Measurements from ENCODE around the gene VAV3.

The VAV3 gene

DNA sequence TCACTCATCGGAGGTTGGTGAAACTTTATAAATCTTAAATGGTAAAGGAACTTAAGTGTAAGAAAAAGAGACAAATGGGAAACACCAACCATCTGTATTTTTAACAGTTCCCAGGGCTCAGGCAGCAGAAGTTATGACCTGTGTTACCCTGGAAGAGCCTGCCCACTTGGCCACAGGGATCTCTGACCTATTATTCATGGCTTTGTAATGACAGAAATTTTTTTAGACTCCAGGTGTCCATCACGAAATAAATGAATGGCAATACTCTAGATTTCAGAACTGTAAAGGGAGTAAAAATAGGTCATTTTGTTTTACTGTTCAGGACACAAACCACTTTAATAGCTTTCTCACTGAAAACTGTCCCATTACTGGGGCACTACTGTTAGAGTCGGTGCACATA, 389.8 kb downstream of the VAV3 start:
- no peak for DNase-seq (ENCODE audit: low read depth)

DNA sequence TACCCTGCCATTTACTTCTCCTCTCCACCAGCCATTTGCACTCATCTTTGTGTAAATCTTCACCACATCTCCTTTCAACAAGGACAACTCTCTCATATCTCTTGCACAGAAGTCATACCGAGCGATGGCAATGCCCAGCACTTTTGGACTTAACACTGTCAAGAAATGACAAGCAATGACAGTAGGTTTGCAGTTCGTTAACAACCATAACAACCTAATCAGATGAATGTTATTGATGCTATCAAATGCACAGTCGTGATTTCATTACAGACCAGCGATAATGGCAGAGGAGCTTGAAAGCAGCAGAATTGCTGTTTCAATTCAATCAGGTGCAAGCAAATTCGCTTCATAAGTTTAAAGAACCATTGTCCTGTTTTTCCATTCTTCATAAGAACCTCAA, 390.9 kb downstream of the VAV3 start:
- DNase-seq (ENCODE audit: low read depth): no peak

DNA sequence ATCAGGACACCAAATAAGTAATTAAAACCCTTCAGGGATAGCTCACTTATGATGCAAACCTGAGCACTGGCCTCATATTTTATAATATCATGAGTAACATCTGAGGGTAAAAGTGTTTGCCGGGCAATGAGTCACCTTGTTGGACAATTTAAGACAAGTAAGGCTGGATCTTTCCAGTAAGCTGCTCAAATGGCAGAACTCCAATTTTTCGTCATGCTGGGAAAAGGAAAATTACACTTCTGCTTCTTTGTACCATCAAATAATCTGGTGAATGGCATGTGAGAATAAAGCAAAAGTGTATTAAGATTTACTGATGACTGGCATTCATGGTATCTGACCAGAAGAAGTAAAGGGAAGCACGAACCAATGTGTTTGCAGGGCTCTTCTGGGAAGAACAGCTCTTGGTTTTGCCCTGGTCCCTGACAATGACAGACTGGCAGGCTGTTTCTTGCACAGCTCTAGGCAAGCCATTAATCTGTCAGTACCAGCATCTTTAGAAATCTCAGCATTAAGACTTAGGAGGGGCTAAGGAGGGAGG, 392.2 kb downstream of the VAV3 start:
- DNase-seq (ENCODE audit: low read depth): peak; percentile 89

DNA sequence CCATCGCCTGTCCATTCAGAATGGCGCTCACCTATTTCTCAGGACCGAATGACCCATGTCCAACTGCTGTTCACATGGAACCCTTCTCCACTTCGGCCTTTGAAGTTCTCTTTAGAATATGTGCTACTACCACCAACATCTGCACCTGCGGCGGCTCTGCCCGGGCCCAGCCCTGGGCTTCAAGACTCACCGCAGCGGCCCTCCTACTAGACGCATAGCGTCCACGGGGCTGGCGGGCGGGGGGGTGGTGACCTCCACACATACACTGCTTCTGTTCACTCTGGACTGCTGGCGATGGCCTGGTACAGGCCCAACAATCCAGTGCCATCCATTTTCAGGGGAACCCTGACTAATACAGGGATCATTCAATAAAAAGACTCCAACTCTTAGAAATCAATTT, 394.2 kb downstream of the VAV3 start:
- no peak for DNase-seq (ENCODE audit: low read depth)

DNA sequence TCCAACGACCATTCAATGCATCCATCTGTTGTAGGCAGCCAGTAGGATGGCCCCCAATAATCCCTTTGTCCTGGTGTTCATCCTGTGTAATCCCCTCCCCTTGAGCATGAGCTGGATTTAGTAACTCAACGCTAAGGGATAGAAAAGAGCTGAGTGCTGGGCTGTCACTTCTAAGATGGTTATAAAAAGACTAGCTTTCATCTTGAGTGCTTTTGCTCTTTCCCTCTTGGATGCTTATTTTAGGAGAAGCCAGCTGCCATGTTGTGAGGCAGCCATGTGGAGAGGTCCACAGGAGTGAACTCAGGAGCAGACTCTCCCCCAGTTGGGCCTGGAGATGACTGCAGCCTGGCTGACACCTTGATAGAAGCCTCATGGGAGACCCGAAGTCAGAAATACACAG, 401.5 kb downstream of the VAV3 start:
- no peak for DNase-seq (ENCODE audit: low read depth)

DNA sequence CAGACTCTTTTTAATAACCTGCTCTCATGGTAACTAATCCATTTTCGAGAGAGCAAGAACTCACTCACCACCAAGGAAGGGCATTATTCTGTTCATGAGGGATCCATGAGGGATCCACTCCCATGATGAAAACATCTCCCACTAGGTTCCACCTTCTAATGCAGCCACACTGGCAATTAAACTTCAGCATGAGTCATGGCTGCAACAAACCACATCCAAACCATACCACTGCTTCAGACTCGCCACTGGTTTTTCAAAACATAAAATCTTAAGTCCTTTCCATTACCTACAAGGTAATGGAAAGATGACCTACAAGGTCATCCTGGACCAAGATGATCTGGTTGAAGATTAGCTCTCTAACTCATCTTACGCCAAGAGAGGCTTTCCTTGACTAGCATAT, 405.1 kb downstream of the VAV3 start:
- no peak for DNase-seq (ENCODE audit: low read depth)

DNA sequence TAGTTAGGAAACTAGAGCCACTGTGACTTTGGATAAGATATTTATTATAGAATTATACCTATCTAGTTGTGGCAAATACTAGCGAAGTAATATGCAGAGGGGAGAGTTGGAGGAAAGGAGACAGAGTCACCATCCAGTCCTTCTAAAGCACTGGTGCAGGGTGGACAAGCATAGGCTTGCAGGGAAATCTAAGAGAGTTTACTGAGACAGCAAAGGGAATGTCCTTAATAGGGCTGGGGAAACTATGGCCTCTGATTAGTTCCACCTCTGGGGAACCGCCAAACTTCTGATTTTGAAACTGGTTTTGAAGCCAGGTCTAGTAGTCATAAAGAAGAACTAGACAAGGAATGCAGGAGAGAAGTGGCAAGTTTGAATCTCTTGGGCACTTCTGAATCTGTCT, 407.9 kb downstream of the VAV3 start:
- no peak for DNase-seq (ENCODE audit: low read depth)

DNA sequence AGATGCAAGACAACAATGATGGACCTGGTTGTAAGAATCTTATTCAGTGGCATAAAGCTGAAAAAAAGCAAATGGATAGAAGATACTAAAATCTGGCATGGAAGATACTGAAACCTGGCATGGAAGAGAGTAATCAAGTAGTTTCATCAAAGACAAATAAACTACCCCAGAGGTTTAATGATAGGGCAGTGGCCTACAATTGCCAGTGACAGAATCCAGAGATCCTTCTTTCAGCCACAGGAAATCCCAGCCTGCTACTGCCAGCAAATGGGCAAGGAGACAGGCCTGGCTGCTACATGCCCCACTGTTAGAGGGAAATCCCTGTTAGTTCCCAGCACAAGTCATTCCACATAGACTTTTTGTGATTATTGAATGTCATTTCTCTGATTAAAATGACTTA, 409.4 kb downstream of the VAV3 start:
- no peak for DNase-seq (ENCODE audit: low read depth)

DNA sequence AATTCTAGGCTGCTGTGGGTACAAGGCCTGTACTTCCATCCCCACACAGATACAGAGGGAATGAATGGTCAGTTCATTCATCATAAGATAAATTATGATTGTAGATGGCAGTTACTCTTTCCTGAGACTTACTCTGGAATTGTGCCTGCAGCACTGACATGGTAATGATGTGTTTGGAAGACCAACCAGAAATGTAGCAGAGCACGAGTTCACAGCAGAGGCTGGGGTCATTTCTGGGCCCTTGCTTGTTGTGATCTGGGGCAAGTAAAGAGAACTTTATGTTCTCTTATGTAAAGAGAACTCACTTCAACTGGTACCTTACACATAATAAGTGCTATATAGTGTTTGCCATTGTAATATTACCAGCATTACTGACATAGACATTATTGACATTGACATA, 412.2 kb downstream of the VAV3 start:
- DNase-seq (ENCODE audit: low read depth): no peak

DNA sequence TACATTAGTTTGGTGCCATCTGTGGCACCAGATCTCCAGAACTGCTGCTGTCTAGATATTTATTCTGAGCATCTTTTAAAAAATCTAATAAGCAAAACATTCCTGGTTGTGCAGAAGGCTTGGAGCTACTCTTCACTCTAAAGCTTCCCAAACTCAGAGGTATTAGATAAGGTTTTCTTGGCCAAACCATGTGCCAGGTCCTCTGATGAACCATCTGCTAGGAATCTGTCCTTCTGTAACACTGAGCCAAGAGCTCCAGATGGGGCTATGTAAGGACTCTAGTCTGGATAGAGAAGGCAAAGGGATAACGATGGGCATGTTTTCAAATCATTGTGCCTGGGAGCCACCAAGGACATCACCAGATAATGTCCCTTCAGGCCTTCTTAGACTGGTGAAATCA, 413.5 kb downstream of the VAV3 start:
- DNase-seq (ENCODE audit: low read depth): no peak

DNA sequence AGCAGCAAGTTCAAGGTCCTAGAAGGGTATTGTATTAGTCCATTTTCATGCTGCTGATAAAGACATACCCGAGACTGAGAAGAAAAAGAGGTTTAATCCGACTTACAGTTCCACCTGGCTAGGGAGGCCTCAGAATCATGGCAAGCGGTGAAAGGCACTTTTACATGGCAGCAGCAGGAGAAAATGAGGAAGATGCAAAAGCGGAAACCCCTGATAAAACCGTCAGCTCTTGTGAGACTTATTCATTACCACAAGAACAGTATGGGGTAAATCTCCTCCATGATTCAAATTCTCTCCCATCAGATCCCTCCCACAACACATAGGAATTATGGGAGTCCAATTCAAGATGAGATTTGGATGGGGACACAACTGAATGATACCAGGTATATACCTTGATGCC, 414.6 kb downstream of the VAV3 start:
- DNase-seq (ENCODE audit: low read depth): no peak

DNA sequence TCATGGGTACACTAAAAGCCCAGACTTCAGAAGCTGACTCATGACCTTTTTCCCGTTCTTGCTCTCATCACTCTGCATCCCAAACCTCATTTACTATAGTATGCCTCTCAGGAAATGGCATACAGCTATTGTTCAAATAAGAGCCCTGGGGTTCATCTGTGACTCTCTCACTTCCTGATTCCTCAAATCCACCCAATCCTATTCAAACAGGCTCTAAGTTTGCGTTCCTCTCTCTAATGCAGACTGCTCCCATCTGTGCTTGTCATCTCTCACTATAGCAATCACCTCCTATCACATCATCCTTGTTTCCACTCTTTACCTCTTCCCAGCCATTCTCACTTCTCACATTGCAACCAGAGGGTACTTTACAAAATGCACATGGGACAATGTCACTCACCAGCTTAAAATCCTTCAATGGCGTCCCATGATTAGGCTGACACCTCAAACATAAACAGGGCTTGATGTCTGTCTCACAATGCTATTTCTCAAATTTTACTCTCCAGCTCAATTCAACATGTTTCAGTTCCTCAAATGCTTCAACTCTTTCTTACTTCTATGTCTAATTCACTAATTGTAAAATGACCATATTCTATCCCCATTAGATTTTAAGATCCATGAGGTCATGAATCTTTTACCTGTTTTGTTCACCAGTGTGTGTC, 415.7 kb downstream of the VAV3 start:
- no peak for DNase-seq (ENCODE audit: low read depth)

DNA sequence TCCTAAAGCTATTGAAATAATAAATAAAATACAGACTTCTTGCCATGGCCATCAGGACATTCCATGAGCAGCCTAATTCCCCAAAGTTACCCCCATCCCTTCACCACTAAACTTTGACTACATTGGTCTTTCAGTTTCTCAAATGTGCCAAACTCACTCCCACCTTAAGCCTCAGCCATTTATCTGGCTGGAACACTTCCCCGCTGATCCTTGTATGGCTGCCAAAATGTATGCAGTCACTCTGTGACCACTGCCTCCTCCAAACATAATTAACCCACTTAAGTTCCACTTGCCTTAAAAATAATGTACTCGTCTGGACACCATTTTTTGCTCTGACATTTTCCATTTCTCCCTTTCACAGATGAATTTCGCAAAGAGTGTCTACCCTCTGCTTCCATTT, 416.7 kb downstream of the VAV3 start:
- DNase-seq (ENCODE audit: low read depth): no peak

DNA sequence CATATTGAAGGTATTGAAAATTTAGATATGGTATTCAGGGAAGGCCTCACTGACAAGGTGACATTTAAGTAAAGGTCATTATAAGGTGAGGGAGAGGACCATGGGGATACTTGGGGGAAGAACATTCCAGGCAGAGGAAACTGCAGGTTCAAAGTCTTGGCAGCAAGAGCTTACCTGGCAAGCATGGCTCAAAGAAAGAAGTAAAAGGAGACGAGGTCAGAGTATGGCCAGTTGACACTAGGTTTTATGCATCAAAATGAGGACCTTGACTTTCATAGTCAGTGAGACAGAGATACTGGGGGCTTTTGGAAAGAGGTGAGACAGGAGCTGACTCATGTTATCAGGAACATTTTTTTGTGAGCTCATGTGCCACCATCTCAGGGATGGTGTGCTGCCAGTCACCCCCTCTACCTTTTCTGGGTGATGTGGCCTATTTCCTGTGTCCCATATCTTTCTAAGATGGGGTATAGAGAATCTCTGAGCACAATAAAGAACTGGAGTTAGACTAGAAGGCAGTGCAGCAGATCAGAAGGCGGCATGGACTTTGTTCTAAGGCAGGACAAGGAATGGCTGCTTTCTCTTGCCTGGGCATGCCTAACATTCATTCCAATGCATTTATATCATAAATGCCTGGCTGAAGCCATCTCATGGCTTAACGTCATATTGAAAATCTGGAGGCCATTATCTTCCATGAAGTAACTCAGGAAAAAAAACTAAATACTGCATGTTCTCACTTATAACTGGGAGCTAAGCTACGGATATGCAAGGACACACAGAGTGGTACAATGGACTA, 417.4 kb downstream of the VAV3 start:
- DNase-seq (ENCODE audit: low read depth): no peak

DNA sequence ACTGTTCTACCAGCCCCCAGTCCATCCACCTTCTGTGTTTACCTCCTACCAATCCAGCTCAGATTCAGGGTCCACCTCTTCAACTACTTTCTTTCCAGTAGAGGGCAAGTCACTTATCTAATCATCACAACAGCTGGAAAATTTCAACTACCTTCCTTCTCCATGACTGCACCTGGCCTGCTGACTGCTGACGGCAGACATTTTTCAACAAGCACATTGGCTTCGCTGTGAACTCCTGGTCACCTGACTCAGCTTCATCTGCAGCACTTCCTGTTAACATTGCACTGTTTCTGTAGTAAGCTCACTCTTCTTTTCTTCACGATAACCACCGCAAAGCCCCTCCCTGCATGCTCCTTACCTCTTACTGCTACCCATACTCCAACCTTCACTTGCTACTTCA, 418.4 kb downstream of the VAV3 start:
- DNase-seq (ENCODE audit: low read depth): no peak

DNA sequence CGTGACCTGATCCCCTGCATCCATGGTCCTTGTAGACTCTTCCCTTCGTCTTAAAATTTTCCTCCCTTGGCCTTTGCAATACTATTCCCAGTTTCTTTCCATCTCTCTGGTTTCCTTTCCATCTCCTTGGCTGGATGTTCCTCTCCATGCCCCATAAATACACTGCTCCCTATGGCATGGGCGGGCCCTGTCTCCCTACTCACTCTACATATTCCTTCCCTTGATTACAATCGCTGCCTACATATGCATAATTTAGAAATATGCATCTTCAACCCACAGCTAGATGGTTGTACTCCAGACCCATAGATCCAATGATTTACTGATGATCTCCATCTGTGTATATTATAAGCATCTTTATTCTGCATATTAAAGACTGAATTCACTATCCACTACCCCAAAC, 419.1 kb downstream of the VAV3 start:
- no peak for DNase-seq (ENCODE audit: low read depth)

DNA sequence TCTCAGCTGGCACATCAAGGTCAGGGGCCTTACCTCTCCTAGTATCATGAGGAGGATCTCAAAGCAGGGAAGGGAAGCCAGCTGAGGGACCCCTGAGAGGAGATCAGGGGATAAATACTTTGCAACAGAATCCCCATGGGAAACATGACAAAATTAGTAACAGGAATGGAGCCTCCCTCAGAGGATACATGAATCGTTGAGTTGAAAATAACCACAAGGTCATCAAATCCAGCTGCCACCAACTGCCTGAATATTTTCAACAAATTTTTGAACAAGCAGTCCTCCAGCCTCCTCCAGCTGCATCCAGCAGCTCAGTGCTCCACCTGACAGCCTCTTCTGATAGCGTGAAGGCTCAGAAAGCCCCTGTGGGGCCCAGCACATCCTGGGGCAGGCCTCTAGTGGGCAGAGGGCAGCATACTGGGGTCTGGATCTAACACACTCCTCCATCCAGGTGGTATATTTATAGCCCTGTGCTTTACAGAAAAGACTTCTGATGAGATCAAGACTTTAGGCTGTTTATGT, 419.9 kb downstream of the VAV3 start:
- no peak for DNase-seq (ENCODE audit: low read depth)

DNA sequence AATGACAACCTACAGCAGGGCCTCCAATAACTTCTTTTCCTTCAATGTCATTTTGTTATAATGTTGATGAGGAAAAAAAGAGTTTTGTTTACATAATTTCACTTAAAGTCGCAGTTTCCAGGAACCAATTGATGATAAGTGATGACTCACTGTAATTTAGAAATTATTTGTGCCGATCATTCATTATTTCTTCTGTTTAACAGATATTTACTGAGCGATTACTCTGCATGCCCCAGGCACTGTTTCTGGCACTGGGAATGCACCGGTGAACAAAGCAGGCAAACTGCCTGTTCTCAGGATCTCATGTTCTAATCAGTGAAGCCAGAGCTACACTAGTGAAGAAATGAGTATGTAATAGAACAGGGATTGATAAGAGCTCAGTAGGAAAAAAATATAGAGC, 420.7 kb downstream of the VAV3 start:
- no peak for DNase-seq (ENCODE audit: low read depth)

DNA sequence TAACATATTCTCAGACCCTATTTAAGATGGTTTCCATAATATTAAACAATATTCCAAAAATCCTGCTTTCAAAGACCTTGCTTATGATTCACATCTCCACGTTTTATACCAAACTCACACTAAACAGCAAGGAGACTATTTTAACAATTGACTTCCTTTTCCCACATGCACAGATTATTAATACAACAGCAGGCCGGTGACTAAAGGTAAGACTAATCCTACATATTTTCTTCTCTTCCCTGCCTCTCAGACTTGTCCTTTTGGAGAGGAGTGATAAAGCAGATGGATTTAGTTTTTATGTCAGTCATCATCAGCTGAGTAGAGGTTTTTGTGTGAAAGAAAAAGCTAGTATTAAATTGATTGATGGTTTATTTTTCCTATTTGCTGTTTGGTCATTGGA, 423.6 kb downstream of the VAV3 start:
- DNase-seq (ENCODE audit: low read depth): no peak

DNA sequence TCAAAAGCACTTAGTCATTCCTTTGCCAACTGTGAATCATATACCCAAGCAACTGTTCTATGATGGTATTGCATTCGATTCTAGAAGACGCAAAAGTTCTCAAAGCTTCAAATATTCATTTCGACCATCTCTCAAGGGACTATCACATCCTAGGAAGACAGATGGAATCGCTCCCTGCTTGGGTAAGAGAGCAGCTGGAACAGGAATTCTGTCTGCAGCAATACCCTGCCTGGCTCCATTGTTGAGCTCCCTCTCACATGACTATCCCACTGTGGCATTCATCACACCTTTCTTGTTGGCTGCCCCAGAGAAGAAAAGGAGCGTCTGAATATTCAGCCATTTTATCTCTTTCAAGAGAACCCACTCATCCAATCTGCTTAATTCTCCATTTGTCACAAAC, 426.5 kb downstream of the VAV3 start:
- DNase-seq (ENCODE audit: low read depth): no peak

DNA sequence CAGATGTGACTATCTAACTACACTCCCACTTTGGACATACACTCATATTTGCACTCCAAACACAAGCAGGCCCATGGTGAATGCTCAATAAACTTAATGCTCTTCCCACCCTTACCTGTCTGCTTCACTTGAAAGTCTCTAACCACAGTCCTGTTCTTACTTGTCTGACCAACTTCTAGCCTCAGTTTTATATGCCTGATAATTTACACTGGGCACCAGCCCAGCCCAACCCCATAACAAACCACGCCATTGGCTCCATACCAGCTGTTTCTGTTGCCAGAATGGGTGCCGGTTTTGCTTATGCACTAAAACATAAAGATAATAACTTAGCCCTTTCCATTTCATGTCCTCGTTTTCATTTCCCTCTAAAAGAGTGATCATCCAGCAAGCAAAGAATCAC, 428.7 kb downstream of the VAV3 start:
- no peak for DNase-seq (ENCODE audit: low read depth)

DNA sequence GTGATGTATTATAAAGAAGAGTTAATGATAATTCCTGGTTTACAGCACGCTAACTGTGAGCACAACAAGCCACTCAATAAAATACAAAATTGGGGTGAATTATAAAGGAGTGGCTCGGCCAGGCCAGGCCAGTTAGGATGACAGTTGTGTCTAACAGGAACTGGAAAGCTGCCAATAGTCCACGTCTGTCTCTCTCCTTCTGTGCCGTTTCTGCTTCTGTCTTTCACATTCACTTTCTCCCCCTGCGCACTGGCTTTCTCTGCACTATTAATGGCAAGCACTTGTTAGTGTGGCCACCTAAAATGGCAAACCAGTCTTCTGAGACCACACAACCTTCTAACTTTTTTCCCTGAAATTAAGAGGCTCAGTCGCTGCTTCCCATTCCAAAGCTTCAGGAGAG, 429.9 kb downstream of the VAV3 start:
- DNase-seq (ENCODE audit: low read depth): no peak

DNA sequence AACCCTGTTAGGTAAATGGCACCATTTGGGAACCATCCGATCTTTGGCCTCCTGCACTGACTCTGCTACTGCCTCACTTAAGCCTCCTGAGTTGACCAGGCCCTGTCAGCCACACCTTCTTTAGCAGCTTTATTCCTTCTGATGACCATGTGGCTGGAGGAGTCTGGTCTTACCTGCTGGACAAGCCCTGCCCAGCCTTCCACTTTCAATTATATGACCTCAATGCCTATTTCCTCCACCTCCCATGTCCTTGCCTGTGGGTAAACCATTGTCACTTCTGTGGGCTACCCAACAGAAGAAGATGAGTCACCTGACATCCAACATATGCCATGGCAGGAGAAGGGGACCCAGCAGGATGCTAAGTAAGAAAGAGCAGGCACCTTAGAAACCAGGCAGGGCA, 430.3 kb downstream of the VAV3 start:
- DNase-seq (ENCODE audit: low read depth): no peak

DNA sequence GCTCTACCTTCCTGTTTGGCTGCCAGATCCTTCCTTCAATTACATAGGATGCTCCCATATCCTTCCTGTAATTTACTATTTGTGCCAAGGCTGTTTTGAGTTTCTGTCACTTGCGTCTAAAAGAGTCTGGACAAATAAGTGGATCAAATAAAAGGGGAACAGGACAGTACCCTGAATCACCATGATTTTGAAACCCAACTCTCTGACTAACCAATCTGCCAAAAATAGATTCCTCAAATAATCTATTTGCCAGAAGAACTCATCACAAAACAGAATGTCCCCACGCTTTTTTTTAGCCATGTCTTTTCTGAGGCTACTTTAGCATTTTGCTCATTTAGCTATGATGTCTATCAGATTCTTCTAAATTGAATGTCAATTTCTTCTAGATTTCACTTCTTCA, 431.5 kb downstream of the VAV3 start:
- no peak for DNase-seq (ENCODE audit: low read depth)

Measured in stromal cell of bone marrow (primary cell).